GM18502 (cell line): ENCODE results near the gene GIGYF1.
"Not testable (repeated sequence)": the region's sequence is repeated elsewhere in the genome, so short reads cannot be mapped to it uniquely, and the experiment has no call there.

Experiments used
- ATAC-seq: cut with Tn5 transposase; IDR thresholded peaks from one replicate; pipeline ENCODE4 v1.9.1; 2021; ENCODE audit warnings: mild to moderate bottlenecking; ENCODE audit not compliant: unreplicated experiment, poor library complexity

Gene GIGYF1

DNA sequence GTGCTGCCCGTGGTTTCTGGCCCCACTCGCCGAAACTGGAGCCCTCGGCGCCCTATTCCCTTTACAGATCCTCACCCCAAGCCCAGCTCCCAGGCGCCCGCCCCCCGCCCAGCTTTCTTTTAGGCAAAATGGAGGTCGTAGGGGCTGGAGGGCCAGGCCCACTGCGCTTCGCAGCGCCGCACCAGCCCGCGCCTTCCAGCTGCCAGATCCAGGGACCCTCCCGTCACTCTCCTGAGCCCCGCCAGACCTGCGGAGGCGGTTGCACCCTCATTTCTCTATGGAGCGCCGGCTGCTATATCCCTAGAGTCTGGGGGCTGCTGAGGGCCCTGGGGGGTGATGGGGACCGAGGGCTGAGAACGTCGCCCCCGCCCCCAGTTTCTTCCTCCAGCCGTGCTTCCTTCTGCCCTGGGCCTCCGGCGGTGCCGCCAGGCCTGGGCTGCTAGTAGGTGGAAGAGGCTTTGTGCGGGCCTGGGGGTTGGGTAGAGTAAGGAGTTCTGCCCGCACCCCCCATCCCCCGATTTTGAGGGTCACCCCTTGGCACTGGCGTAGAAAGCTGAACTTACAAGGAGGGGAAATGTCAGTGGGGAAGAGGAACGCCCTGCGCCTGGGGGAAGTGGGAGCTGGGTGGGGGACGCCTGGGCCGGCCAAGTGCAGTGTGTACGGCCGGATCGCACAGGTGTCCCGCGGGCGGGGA is 19.5 kb downstream of the GIGYF1 start:
- ATAC-seq, result no peak

DNA sequence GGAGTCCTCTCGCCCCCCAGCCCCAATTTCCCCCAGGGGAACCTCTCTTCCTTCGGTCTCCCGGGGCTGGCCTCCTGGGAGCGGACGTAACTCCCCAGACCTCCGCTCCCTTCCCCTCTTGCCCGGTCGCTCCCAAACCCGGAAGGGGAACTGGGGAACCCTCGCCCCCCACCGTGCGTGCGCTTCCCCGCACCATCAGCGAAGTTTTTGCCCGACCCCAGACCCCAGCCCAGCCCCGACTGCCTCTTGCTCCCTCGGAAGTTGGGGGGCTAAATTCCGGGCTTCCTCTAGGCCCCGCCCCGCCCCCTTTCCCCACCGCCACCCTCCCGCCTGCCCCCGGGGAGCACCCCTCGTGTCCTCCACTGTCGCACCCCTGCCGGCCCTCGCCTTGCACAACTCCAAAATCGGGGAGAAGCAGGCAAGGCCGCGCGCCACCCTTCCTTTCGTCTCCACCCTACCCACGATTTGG is 20.1 kb downstream of the GIGYF1 start:
- ATAC-seq, result peak; percentile 2

DNA sequence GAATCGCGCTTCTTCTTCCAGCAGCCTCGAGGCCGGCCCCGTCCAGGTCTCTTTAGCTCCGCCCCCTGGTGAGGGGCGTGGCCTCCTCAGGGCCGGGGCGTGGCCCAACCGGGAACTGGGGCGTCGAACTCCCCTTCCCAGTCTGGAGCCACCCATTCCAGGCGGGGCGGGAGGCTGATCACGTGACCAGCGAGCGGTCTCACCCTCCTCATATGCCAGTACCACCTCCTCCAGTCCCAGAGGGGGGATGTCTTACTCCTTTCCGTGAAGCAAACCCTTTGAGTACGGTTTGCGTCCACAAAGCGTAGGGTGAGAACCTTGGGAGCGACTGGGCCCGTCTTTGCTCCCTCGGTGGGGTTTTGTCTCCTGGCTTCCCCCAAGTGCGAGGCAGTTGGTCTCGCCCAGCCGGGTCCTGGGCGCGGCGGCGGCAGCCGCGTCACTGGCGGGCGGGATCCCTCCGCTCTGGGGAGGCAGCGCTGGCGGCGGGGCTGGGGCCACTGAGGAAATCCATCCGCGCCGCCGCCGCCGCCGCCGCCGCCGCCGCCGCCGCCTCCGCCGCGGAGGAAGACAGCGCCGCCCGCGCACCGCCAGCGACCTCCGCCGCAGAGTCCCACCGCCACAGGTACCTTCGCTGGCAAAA is 20.6 kb downstream of the GIGYF1 start, which contains the start of gene GNB2:
Gene GNB2, plus strand, starts transcription at position 439 of the 640 bp plus-strand sequence. CDS start 2,526 bp downstream, outside the sequence.
- ATAC-seq, result peak; percentile 66

DNA sequence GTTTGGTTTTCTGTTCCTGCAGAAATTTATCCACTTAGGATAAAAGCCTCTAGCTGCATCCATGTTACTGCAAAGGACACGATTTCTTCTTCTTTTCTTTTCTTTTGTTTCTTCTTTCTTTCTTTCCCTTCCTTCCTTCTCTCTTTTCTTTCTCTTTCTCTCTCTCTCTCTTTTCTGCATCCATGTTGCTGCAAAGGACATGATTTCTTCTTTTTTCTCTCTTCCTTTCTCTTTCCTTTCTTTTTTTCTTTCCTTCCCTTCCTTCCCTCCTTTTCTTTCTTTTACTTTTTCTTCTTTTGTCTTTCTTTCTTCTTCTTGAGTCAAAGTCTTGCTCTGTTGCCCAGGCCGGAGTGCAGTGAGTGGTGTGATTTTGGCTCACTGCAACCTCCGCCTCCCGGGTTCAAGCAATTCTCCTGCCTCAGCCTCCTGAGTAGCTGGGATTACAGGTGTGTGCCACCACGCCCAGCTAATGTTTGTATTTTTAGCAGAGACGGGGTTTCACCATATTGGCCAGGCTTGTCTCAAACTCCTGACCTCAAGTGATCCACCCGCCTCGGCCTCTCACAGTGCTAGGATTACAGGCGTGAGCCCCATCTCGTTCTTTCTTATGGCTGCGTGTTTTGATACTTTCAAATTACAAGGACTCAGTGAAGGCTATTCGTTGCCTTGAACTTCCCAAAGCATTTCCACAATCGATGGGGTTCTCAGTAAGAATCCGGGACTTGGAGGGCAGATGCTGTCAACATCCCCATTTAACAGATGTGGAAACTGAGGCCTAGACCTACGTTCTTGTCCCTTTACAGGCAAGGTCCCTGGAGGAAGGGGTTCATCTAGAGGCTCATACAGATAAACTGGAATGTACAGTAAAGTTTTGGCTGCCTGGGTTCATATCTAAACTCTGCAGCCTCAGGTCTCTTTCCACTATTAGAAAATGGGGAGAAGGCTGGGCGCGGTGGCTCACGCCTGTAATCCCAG is 22.4 kb downstream of the GIGYF1 start:
- ATAC-seq, result no peak

DNA sequence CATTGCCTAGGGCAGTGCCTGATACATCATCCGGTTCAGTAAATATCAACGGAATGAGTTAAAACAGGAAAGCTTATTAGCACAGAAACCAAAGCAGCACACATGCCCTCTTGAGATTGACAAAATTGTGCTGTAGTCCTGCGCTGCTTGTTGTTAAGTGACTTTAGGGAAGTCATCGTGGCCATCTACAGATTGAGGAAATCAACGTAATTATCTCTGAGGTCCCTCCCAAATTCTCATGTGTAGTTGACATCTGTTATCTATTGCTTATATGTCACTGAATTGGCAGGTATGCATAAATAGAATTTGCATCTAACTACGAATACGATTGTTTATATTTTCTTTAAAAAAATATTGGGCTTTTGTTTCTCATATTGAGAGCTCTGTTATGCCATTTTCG is 24.0 kb downstream of the GIGYF1 start:
- ATAC-seq, result no peak

DNA sequence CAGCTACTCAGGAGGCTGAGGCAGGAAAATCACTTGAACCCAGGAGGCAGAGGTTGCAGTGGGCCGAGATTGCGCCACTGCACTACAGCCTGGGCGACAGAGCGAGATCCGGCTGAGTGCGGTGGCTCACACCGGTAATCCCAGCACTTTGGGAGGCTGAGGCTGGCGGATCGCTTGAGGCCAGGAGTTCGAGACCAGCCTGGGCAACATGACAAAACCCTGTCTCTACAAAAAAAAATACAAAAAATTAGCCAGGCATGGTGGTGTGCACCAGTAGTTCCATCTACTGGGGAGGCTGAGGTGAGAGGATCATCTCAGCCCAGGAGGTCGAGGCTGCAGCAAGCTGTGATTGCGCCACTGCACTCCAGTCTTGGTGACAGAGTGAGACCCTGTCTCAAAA is 24.9 kb downstream of the GIGYF1 start:
- ATAC-seq, result not testable (repeated sequence)

DNA sequence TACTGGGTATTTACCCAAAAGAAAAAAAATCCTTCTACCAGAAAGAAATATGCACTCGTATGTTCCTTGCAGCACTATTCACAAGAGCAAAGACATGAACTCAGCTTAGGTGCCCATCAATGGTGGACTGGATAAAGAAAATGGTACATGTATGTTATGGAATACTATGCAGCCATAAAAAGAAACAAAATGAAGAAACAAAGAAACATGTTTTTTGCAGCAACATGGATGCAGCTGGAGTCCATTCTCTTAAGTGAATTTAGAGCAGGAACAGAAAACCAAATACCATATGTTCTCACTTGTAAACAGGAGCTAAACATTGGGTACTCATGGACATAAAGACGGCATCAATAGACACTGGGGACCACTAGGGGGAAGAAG is 26.0 kb downstream of the GIGYF1 start:
- ATAC-seq, result no peak

DNA sequence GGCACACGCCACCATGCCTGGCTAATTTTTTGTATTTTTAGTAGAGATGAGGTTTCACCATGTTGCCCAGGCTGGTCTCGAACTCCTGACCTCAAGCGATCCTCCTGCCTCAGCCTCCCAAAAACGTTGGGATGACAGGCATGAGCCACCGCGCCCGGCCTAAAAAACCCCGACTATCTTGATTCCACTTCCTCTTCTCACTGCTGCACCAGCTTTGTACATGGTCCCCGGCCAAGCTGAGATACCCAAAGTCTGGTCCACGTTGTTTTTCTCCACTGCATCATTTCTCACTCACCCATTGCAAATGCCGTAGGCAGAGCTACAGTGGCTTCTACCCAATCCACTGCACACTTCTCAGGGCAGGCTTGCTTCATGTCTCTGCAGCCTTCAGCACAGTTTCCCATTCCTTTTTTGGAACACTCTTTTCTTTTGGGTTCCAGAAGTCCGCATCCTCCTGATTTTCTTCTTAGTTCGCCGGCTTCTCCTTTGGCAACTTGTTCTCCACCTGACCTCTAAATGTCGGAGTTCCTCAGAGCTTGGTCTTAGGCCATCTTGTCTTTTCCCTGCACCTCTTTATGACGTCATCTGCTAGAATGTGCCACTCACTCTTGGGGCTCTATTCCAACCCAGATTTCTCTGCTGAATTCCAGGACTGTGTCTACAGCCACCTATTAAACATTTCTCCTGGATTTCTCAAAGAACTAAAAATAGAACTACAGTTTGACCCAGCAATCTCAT is 26.6 kb downstream of the GIGYF1 start:
- ATAC-seq, result no peak

DNA sequence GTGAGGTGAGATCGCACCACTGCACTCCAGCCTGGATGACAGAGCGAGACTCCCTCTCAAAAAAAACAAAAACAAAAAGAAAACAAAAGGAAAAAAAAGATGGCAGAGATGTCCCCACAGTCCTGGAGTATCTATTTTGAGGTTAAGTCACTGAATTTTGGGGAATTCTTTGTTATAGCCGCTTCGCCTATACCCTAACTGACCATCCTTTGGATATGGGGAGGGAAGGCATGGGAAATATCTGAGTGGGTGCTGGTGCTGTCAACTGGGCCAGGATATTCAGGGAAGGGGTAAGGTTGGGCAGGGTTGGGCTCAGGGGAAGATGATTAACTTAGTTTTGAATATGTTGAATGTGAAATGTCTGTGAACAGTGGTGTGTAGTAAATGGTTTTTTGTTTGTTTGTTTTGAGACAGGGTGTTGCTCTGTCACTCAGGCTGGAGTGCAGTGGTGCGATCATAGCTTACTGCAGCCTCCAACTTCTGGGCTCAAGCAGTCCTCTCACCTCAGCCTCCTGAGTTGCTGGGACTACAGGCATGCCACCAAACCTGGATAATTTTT is 28.8 kb downstream of the GIGYF1 start:
- no peak for ATAC-seq

DNA sequence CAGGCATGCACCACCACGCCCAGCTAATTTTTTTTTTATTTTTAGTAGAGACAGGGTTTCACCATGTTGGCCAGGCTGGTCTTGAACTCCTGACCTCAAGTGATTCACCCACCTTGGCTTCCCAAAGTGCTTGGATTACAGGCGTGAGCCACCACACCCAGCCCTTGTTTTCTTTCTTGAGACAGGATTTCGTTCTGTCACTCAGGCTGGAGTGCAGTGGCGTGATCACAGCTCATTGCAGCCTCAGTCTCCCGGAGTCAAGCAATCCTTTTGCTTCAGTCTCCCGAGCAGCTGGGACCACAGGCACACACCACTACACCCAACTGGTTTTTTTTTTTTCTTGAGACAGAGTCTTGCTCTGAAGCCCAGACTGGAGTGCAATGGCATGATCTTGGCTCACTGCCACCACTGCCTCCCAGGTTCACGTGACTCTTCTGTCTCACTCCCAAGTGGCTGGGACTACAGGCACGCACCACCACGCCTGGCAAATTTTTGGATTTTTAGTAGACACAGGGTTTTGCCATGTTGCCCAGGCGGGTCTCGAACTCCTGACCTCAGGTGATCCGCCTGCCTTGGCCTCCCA is 31.8 kb downstream of the GIGYF1 start:
- ATAC-seq, result not testable (repeated sequence)

DNA sequence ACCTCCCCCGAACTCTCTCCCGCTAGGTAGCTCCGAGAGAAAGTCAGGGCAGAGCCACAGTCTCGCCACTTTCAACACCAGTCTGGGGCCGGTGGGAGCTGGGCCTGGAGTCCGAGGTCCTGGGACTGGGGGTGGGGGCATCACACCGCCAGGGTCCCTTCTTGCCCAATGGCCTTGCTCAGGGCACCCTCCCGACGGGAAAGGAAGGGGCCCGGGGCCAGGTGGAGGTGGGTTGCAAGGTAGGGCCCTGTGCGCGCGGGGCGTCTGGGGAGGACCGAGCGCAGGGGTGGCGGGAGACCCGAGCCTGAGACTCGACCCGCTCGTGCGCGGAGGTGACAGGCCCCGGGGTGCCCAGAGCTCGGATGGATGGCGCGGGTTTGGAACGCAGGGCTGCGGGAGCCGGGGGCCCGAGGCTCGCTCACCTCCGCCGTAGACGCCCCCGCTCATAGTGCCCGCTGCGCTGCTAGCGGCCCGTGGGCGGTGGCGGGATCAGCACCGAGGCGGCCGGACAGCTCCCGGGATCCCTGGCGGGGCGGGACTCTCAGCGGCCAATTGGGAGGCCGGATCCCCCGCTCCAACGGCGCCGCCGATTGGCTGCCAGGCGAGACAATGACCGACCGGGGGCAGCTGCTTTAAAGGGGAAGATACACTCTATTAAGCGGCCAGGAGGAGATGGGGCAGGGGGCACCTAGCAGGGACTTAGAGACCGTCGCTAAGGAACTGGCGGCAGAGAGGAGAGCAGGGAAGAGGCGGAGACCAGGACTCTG is 38.0 kb downstream of the GIGYF1 start, which contains the start of gene ACTL6B:
Gene ACTL6B, minus strand, starts transcription at position 541 of the 767 bp plus-strand sequence. Its CDS starts 94 bp downstream, at position 447.
- no peak for ATAC-seq

DNA sequence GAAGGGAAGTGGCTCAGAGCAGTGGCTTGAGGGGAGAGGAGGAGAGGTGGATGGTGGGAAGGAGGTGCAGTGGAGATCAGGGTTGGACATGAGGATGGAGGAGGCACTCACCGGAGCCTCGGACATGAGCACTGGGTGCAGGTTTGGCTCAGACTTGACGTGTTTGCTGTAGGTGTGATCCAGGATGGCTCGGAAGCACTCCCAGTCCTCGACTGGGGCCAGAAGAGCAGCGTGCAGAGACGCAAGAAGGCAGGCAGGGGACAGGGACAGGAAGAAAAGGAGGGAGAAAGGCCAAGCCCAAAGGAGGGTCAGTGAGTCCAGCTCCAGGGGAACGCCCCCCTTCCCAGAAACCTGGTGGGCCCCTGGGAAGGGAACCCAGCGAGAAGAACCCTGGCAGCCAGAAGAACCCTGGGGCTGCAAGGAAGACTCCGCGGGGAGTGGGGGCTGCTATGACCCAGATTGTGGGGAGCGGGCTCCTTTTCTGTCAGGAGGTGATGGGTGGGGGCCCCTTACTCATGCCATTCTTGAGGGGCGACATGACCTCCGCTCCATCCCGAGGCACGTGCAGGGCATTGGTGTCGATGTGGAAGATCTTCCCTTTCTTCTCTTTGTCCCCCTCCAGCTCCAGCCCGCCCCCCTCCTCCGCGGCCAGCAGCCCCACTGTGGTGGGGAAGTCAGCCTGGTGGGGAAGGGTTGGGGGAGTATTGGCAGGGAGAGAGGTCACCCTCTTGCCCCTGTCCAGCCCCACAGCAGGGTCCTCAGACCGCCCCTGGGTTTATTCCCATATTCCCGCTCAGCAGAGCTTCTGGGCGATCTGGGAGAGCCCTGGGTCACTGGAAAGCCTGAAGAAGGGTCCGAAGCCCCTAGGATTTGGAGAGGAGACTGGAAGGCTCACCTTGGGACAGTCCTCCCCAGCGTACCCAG is 38.9 kb downstream of the GIGYF1 start:
- ATAC-seq, result no peak

DNA sequence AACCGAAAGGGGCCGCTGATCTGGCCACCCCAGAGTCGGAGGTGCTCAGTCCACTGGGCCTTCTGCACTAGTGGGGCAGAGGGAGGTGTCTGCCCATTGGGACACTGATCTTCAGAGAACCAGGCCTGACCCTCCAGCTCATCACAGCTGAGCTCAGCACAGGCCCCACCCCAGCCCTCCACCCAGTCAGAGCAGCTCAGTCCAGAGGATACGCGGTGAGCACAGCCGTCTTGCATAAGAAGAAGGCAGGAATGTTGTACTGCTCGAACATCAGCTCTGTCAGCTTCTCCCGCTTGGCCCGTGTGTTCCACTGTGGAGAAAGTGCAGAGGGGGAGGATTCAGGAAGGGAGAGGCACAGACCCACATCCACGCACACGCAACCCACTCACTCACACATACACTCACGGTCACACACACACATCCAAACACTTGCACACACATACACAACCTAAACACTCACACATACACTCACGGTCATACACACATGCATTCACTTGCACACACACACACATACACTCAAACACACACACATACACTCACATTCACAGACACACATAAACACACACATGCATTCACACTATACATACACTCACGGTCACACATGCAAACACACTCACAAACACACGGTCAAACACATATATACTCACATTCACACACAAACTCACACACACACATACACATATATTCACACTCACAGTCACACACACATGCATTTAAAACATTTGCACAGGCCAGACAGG is 44.1 kb downstream of the GIGYF1 start:
- ATAC-seq, result no peak

DNA sequence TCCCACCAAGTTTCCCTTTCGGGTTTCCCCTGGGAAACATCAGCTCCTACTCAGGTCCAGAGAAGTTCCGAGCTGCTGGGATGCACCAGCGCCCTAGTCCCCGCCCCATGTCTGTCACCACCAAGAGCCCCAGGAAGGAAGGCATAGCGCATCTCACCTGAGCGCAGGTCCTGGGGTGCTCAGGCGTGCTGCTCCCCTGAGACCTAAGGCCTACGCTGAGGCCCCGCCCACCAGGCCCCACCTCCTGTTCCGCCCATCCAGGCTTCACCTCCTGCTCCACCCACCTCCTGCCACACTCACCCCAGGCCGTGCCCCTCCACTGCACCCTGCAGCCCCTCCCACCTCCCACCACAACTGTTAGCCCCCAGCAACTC is 51.5 kb downstream of the GIGYF1 start:
- ATAC-seq, result peak; percentile 52

DNA sequence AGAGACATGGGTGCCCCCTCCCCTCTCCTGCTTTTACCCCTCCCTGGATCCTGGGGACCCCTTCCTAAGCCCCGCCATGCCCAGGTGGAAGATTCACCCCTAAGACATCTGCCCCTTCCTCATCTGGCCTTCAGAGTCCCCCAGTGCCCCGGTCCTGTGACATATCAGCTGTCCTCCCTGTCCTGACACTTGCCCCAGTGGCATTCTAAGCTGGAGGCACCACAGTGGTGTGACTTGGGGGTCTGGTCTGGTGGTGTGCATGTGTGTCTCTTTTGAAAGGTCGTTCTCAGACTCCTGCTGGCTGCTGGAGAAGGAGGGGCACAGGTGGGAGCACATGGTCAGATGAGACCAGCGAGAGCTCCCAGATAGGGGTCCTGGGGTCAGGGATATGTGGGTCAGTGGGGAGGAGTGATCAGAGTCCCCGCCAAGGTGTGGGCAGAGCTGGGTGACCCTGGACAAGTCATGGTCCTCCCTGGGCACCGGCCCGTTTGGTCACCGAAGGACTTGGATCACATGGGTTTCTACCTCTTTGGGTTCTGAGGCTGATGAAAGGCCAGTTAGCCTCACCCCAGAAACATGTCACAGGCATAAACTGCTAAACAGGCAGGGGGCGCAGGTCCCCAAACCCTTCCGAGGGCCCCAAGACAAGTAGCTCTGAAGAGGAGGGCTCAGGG is 52.1 kb downstream of the GIGYF1 start:
- ATAC-seq, result no peak

DNA sequence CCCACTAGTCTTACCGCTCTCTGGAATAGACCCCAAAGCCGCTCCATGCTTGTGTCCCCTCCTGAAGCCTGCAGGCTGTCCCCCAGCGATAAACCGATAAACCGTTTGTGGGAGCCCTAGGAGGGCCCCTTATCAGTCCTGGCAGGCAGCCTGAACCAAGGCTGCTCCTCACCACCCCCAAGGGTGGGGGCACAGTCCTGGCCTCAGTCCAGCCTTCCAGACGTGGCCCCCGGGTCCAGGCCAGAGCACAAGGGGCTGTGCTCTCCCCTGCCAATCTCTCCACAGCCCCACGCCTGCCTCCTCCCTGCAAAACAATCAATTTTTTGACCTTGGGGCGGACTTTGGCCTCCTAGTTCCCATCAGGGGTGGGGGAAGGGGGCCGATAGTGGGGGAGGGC is 52.6 kb downstream of the GIGYF1 start, which contains the start of gene TFR2:
Gene TFR2, minus strand, starts transcription at position 90 of the 397 bp plus-strand sequence. Its CDS starts 43 bp downstream, at position 47.
- no peak for ATAC-seq
